Ureter (tissue), 1 donor: Measurements from ENCODE around the gene ZNF512B. TPM values are rescaled to one million over a fixed set of nuclear protein-coding genes. Genes with fewer than 3 reads are reported as not detected.
"Not testable (repeated sequence)": the region's sequence is repeated elsewhere in the genome, so short reads cannot be mapped to it uniquely, and the experiment has no call there.

Experiments
- DNase-seq: peaks from one replicate; pipeline ENCODE4 v3.0.0-alpha.2; 2020; ENCODE audit warnings: low spot score
- total RNA-seq: library from RNA; stranded (reverse); gene quantifications from one replicate; pipeline ENCODE4 v1.2.4, GENCODE V29; 2023
- donor health status: DM: yes; HTN: yes; CAD: no.

Gene ZNF512B
- total RNA-seq, 1 donor from 2014 or later = 31.2 TPM

DNA sequence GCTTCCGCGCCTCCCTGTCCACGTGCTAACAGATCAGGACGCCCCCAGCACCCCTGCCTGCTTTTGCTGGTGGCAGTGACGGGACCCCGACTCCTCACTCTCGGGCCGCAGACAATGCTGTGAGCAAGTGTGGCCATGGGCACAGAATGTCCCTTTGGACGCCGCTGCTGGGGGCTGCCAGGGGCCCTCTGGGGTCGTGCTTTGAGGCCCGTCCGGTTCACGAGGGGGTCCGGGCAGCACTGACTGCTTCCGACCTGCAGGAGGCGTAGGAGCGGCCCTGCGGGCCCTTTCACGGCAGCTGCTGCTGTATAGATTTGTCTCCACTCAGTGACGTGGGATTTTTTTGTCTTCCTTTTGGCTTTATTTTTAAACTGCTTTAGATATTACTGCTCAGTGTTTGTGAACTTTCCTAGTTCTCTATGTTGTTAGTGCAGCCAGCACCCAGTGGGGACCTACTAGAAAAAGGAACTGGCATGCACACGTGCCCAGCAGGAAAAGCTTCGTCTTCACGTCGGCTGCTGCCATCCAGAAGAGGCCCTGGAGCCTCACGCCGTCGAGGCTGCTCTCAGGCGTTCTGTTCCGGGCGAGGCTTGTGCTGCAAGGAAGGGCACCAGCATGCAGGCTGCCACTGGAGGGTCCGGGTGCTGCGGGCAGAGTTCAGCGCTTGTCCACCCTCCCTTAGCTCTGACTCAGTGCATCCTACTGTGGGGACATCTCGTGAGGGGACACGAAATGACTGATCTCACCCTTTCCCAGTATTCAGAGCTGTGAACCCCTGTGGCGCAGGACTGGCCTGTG, 35.3 kb downstream of the ZNF512B start:
- DNase-seq = no peak

DNA sequence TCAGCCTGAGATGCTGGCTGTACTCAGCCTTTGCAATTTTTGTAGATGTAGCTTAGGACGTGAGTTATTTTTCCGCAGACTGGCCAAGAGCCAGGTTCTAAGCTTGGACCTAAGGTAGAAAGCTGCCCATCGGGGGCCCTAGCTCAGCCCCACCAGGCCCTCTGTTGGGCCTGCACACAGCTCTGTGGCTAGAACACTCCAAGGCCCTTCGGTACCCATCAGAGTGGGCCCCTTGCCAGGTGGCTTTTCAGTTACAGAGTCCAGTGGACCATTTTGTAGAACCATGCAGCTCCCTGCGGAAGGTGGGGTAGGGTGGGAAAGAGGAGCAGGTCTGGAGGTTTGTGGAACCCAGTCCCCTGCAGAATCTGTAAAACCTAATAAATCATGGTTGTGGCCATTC, 36.1 kb downstream of the ZNF512B start:
- DNase-seq = no peak

GRCh38 chr20:63932606-63933160, 37.0 kb downstream of the ZNF512B start:
- DNase-seq = no peak

GRCh38 chr20:63931735-63932134, 38.0 kb downstream of the ZNF512B start:
- no peak for DNase-seq

DNA sequence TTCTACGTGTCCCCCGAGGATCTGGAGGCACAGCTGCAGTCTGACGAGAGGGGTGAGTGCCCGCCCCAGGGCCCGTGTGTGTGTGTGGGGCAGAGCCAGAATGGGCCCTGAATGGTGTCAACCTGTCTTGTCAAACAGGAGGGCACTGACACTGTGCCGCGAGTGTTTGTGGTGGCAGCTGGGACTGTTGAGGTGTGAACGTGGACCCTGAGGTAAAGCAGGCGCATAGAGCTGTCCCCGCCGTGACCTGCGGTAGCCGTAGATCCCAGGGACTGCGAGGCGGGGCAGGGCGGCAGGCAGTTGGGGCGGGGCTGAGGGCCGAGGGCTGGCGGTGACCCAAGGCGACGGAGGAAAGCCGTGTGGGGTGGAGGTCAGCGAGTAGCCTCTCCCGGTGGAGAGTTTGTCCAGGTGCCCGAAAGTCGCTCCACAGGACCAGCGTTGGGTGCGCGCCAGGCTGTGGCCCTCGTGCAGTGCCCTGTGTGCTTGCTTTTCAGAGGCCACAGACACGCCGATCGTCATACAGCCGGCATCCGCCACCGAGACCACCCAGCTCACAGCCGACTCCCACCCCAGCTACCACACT, 38.7 kb downstream of the ZNF512B start:
- DNase-seq = no peak

- DNase-seq = not testable (repeated sequence)
Measured at GRCh38 chr20:63929473-63929883, 40.3 kb downstream of the ZNF512B start.

DNA sequence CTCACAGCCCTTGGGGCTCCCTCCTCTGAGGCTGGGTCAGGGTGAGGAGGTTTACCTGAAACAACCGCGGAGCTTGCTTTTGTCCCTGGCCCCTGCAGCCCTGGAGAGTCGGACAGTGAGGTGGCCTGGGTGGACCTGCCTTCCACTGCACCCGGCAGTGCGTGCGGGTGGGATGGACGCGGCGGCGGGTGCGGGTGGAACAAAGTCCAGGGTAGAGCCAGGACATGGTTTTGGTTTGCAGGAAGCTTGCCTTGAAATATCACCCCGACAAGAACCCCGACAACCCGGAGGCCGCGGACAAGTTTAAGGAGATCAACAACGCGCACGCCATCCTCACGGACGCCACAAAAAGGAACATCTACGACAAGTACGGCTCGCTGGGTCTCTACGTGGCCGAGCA, 40.7 kb downstream of the ZNF512B start:
- DNase-seq = no peak

GRCh38 chr20:63926298-63926697, 43.4 kb downstream of the ZNF512B start:
- no peak for DNase-seq

GRCh38 chr20:63924241-63924640, 45.5 kb downstream of the ZNF512B start:
- DNase-seq = no peak

- no peak for DNase-seq
Measured at GRCh38 chr20:63923651-63924050, 46.1 kb downstream of the ZNF512B start.

DNA sequence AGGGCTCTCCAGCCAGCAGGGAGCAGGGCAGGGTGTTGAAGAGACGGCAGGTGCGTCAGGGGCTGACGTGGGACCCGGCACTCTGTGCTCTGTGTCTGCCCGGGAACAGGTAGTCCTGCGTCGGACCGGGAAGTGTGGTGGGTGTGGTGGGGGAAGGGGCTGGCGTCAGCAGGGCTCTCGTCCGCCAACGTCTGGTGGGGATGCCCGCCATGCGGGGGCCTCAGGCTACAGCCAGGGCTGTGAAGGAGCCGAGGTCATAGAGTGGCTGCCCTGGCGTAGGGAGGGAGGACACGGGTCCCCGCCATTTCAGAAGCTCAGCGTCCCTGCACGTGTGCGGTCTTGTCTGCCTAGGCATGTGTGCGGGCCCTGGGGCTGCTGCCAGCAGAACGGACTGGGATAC, 49.5 kb downstream of the ZNF512B start:
- no peak for DNase-seq

DNA sequence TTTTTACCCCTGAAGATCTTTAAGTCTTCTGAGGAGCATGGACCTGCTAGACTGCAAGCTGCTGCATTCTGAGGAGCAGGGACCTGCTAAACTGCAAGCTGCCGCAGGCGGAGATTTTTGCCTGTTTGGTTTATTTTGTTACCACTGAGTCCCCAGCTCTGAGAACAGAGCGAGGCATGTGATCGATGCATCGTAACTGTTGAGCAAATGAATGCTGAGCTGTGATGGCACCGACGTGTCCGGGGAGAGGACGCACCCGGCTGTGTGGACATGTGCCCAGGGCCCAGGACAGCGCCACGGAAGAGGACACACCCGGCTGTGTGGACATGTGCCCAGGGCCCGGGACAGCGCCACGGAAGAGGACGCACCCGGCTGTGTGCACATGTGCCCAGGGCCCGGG, 50.6 kb downstream of the ZNF512B start:
- DNase-seq = no peak

GRCh38 chr20:63917811-63918210, 51.9 kb downstream of the ZNF512B start:
- DNase-seq = no peak

GRCh38 chr20:63916371-63916939, 53.3 kb downstream of the ZNF512B start:
- DNase-seq = not testable (repeated sequence)

DNA sequence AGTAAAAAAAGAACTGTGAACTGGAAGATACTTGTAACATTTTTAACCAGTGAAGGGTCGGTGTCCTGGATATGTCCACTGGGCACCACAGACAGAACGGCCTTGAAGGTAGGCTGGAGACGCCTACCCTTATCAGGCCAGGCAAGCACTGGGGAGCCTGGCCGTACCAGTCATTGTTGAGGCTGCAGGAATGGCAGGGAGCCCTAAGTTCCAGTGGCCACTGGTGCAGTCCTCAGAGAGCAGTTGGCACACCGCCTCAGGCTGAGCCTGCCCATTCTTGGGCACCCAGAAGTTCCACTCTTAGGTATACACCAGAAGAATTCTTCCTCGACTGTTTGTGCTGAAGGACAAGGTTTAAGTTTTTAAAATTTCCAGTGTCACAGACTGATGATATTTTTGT, 54.3 kb downstream of the ZNF512B start:
- no peak for DNase-seq

- DNase-seq = no peak
Measured at GRCh38 chr20:63913768-63914167, 56.0 kb downstream of the ZNF512B start.

DNA sequence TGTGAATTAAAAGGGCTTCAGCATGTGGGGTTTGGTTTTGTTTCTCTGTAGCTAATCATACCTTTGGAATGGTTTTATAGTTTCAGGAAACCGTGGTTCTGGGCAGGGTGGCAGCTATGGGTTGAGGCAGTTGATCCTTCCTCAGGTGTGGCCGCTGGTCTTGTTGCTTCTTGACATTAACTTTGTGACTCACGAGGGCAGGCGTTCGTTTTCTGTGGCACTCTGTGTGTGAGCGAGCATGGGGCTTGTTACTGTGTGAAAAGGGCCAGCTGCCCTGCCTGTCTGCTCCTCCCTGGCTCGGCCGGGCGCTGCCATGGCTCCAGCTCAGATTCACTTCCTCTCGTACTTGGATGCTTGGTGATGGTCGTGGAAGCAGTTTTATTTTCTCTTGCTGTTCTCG, 58.6 kb downstream of the ZNF512B start:
- peak; percentile 80 for DNase-seq

DNA sequence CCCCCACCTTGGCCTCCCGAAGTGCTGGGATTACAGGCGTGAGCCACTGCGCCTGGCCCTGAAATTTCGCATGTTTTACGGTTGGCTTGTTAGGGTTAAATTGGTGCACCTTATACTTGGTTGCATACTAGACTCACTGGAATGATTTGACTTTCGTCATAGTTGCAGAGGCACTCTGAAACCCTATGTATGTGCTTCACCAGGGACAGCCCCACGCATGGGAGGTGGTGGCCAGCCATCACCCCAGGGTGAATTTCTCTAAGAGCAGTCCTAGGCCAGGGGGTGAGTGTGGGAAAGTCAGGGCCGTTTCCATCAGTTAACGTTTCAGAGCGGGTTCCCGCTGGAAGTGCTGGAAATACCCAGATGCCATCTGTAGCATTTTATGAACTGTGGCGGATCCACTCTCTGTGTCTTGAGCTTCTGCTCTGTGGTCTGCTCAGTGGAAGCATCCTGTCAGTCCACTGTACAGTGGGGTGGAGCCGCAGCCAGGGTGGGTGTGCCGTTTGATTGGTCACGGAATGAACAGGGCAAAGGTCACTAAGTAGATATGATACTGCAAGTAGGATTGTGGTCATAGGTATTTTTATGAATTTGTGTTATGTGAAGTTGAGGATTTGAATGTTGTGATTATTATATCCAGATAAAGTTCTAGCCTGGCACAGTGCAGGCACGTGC, 61.6 kb downstream of the ZNF512B start:
- DNase-seq = no peak
